HEK293T (cell line): ENCODE results near the gene CD37.

Experiments
- CTCF ChIA-PET: fragments of 350-600 bp; formaldehyde crosslinking; extraction: SDS; loops from one replicate; lab custom pipeline; 2021; ENCODE audit warnings: antibody characterized with exemption, inconsistent platforms; lab: Yijun Ruan, JAX
- POLR2A ChIA-PET: fragments of 350-600 bp; formaldehyde crosslinking; extraction: SDS; loops from one replicate; lab custom pipeline; 2020; ENCODE audit warnings: antibody characterized with exemption, inconsistent platforms; lab: Yijun Ruan, JAX
- DNase-seq: peaks from one replicate; pipeline ENCODE4 v3.0.0; 2012; ENCODE audit warnings: mixed read lengths; ENCODE audit errors: extremely low spot score
- ARNT ChIP-seq: fragments of 450-650 bp; IDR thresholded peaks from 2 replicates; pipeline ENCODE4 v1.6.1; 2017; ENCODE audit warnings: mild to moderate bottlenecking
- BHLHE40 ChIP-seq: fragments of 450-650 bp; IDR thresholded peaks from 2 replicates; pipeline ENCODE4 v1.6.1; 2016; ENCODE audit warnings: mild to moderate bottlenecking, moderate library complexity, borderline replicate concordance
- CTBP1 ChIP-seq: fragments of 450-650 bp; IDR thresholded peaks from 2 replicates; pipeline ENCODE4 v1.6.1; 2016; ENCODE audit warnings: borderline replicate concordance
- ELF4 ChIP-seq: fragments of 450-650 bp; IDR thresholded peaks from 2 replicates; pipeline ENCODE4 v1.6.1; 2017; ENCODE audit warnings: antibody characterized with exemption
- FOXA1 ChIP-seq: fragments of 450-650 bp; IDR thresholded peaks from 2 replicates; pipeline ENCODE4 v1.6.1; 2016; ENCODE audit warnings: mild to moderate bottlenecking
- FOXK2 ChIP-seq: fragments of 450-650 bp; IDR thresholded peaks from 2 replicates; pipeline ENCODE4 v1.6.1; 2016; ENCODE audit warnings: mild to moderate bottlenecking
- FOXM1 ChIP-seq: fragments of 450-650 bp; IDR thresholded peaks from 2 replicates; pipeline ENCODE4 v1.6.1; 2017; ENCODE audit warnings: mild to moderate bottlenecking, borderline replicate concordance
- HDGF ChIP-seq: fragments of 450-650 bp; IDR thresholded peaks from 2 replicates; pipeline ENCODE4 v1.6.1; 2017; ENCODE audit warnings: antibody characterized with exemption, borderline replicate concordance
- L3MBTL2 ChIP-seq: fragments of 450-650 bp; conservative IDR thresholded peaks from 2 replicates; pipeline ENCODE4 v1.6.1; 2016; ENCODE audit warnings: mild to moderate bottlenecking
- LEF1 ChIP-seq: fragments of 450-650 bp; IDR thresholded peaks from 2 replicates; pipeline ENCODE4 v1.6.1; 2017; ENCODE audit warnings: mild to moderate bottlenecking, borderline replicate concordance
- NFRKB ChIP-seq: fragments of 450-650 bp; IDR thresholded peaks from 2 replicates; pipeline ENCODE4 v1.6.1; 2016; ENCODE audit warnings: mild to moderate bottlenecking, moderate library complexity
- PKNOX1 ChIP-seq: fragments of 450-650 bp; IDR thresholded peaks from 2 replicates; pipeline ENCODE4 v1.6.1; 2016
- SP1 ChIP-seq: fragments of 450-650 bp; IDR thresholded peaks from 2 replicates; pipeline ENCODE4 v1.6.1; 2017
- SUZ12 ChIP-seq: fragments of 450-650 bp; IDR thresholded peaks from 2 replicates; pipeline ENCODE4 v1.6.1; 2016; ENCODE audit warnings: mild to moderate bottlenecking
- TARDBP ChIP-seq: fragments of 450-650 bp; IDR thresholded peaks from 2 replicates; pipeline ENCODE4 v1.6.1; 2016
- ZNF384 ChIP-seq: fragments of 450-650 bp; IDR thresholded peaks from 2 replicates; pipeline ENCODE4 v1.6.1; 2016

Gene CD37

GRCh38 chr19:49338023-49338677 is 2.9 kb downstream of the CD37 start:
- TF ChIP-seq CTBP1 (no peak), ELF4 (no peak), FOXK2 (no peak), L3MBTL2 (no peak), PKNOX1 (no peak), LEF1 (no peak), NFRKB (no peak), TARDBP (no peak), ZNF384 (no peak), BHLHE40 (no peak), FOXM1 (no peak), FOXA1 (no peak), SP1 (no peak), ARNT (no peak), SUZ12 (no peak), HDGF (no peak)
- POLR2A ChIA-PET: no interaction called here
- CTCF ChIA-PET: no interaction called here
- DNase-seq: no peak

- POLR2A ChIA-PET: no interaction called here
- peak; percentile 55 for DNase-seq
- no peak for TF ChIP-seq ARNT
- TF ChIP-seq FOXM1: no peak
- CTCF ChIA-PET: no interaction called here
These were observed 3.6 kb downstream of the CD37 start for GRCh38 chr19:49338691-49339300.

- ChIA-PET CTCF (no interaction called here), POLR2A (interaction anchor here (1.2 kb wide), 1 partner anchor 12 kb away, joined by 3 read pairs; no protein-coding TSS in a partner anchor)
- no peak for DNase-seq
- TF ChIP-seq TARDBP (no peak), PKNOX1 (no peak), CTBP1 (no peak), ARNT (no peak), SP1 (no peak), HDGF (no peak), LEF1 (no peak), FOXK2 (no peak), FOXM1 (no peak), NFRKB (no peak), L3MBTL2 (no peak), ZNF384 (no peak), FOXA1 (no peak), ELF4 (no peak), SUZ12 (no peak), BHLHE40 (no peak)
These were observed 4.3 kb downstream of the CD37 start for GRCh38 chr19:49339301-49340068.

- TF ChIP-seq L3MBTL2 (peak; percentile 63), PKNOX1 (no peak), FOXM1 (no peak), BHLHE40 (no peak)
- ChIA-PET POLR2A (interaction anchor here (1.2 kb wide), 1 partner anchor 13 kb away, joined by 3 read pairs; no protein-coding TSS in a partner anchor), CTCF (no interaction called here)
- peak; percentile 89 for DNase-seq
These were observed 5.1 kb downstream of the CD37 start for GRCh38 chr19:49340069-49340864.

- TF ChIP-seq PKNOX1 (no peak), SP1 (no peak), BHLHE40 (no peak), CTBP1 (no peak), NFRKB (no peak)
- POLR2A ChIA-PET: interaction anchor here (1.2 kb wide), 1 partner anchor 13 kb away, joined by 3 read pairs; no protein-coding TSS in a partner anchor
- CTCF ChIA-PET: no interaction called here
- no peak for DNase-seq
These were observed 5.9 kb downstream of the CD37 start for GRCh38 chr19:49340865-49341718.
